GM12801 (cell line): ENCODE data around the gene HBEGF.

ENCODE experiments used
- TF ChIP-seq, protein P1 (sequence below): IDR thresholded peaks from one replicate; pipeline ENCODE4 v1.5.1; 2011; ENCODE audit warnings: control low read depth; ENCODE audit not compliant: insufficient read length; ENCODE audit errors: extremely low read depth

Gene HBEGF

GRCh38 chr5:140365282-140365681, 18.9 kb upstream of the HBEGF start:
- TF ChIP-seq, protein P1, sequence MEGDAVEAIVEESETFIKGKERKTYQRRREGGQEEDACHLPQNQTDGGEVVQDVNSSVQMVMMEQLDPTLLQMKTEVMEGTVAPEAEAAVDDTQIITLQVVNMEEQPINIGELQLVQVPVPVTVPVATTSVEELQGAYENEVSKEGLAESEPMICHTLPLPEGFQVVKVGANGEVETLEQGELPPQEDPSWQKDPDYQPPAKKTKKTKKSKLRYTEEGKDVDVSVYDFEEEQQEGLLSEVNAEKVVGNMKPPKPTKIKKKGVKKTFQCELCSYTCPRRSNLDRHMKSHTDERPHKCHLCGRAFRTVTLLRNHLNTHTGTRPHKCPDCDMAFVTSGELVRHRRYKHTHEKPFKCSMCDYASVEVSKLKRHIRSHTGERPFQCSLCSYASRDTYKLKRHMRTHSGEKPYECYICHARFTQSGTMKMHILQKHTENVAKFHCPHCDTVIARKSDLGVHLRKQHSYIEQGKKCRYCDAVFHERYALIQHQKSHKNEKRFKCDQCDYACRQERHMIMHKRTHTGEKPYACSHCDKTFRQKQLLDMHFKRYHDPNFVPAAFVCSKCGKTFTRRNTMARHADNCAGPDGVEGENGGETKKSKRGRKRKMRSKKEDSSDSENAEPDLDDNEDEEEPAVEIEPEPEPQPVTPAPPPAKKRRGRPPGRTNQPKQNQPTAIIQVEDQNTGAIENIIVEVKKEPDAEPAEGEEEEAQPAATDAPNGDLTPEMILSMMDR = no peak

GRCh38 chr5:140364472-140364765, 18.0 kb upstream of the HBEGF start:
- TF ChIP-seq, protein P1 = no peak

DNA sequence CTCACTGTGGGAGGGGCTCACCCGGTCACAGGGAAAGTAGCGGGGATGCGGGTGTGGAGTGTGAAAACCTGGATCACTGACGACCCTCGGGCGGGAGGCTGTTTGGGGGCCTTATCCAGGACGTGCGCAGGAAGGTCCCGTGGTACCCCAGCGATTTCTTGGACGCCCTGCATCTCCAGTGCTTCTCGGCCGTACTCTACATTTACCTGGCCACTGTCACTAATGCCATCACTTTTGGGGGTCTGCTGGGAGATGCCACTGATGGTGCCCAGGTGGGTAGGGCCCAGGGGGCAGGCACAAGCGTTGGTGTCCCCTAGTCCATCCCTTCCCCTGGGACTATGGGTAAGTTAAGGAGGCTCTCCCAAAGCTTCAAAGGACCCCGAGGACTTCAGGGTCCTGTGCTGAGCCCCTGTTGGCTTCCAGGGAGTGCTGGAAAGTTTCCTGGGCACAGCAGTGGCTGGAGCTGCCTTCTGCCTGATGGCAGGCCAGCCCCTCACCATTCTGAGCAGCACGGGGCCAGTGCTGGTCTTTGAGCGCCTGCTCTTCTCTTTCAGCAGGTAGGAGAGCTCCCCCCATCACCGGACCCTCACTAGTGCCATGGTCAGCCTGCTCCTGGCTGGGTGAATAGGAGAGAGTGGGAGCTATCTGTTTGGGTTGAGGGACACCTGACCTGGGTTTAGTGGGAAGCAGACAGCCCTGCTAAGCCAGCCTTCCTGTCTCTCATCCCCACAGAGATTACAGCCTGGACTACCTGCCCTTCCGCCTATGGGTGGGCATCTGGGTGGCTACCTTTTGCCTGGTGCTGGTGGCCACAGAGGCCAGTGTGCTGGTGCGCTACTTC, 17.4 kb upstream of the HBEGF start:
- TF ChIP-seq, protein P1 = no peak

DNA sequence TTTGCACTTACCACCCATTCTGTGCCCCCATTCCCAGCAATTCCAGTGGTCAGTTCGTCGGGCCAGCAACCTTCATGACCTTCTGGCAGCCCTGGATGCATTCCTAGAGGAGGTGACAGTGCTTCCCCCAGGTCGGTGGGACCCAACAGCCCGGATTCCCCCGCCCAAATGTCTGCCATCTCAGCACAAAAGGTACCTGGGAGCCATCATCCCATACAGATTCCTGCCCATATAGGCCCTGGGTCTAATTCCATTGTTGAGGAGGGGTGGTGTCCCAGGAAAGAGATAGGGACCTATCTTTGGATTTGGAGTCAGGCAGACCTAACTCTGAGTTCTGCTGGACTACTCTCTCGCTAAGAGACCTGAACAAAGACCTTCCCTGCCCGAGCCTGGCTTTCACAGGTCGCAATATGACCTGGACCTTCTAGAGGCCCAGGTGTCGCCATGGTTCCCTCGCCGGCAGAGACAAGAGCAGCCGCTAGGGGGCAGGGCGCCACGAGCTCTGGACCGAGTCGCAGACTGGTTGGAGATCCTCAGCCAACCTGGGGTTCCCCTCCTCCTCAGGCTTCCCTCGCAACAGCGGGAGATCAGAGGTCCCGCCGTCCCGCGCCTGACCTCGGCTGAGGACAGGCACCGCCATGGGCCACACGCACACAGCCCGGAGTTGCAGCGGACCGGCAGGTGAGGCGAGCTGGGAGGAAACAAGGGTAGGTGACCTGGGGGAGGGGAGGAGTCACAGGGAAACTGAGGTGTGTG, 16.6 kb upstream of the HBEGF start:
- TF ChIP-seq, protein P1 = peak; percentile 92

- TF ChIP-seq, protein P1 = no peak
Observed at GRCh38 chr5:140362311-140362710, 15.9 kb upstream of the HBEGF start.

GRCh38 chr5:140361901-140362300, 15.5 kb upstream of the HBEGF start:
- TF ChIP-seq, protein P1 = no peak

GRCh38 chr5:140360681-140361479, 14.5 kb upstream of the HBEGF start:
- TF ChIP-seq, protein P1 = no peak
